H1 (cell line): Measurements from ENCODE around the gene EEF2K. TPM values are rescaled to one million over a fixed set of nuclear protein-coding genes. Genes with fewer than 3 reads are reported as not detected.

ENCODE experiments used
- CTCF ChIA-PET: fragments of 300-600 bp; sonication (Branson Sonifier 250); formaldehyde crosslinking; loops from one replicate; lab custom pipeline; 2021; ENCODE audit not compliant: partially characterized antibody; lab: Charles Lee
- POLR2A ChIA-PET: fragments of 300-600 bp; sonication (Branson Sonifier 250); formaldehyde crosslinking; loops from one replicate; lab custom pipeline; 2021; ENCODE audit warnings: inconsistent platforms; ENCODE audit not compliant: partially characterized antibody; lab: Charles Lee
- DNase-seq, 2 experiments: peaks; one replicate each; pipeline versions ENCODE4 v3.0.0 to v3.0.0-alpha.2; 2010 to 2022; ENCODE audit warnings: low spot score in 2 of 2, low read depth in 1 of 2, mixed read lengths in 1 of 2
- FAIRE-seq: peaks from 2 replicates; lab custom pipeline; 2011; peaks lifted over from hg19 to GRCh38; lab: Jason Lieb, UNC
- H2AFZ ChIP-seq: 2 replicates; pipeline ENCODE4 v1.8.1; 2012; ENCODE audit warnings: low read length, inconsistent platforms
- H2AK5ac ChIP-seq: 2 replicates; pipeline ENCODE4 v1.6.1; 2013; ENCODE audit warnings: low read depth, low read length
- H2BK120ac ChIP-seq: replicated peaks from 2 replicates; pipeline ENCODE3; 2013; ENCODE audit warnings: low read depth, low read length, inconsistent platforms
- H2BK12ac ChIP-seq: 2 replicates; pipeline ENCODE4 v1.6.1; 2013; ENCODE audit warnings: low read depth, low read length
- H2BK15ac ChIP-seq: 2 replicates; pipeline ENCODE4 v1.6.1; 2013; ENCODE audit warnings: low read length
- H2BK20ac ChIP-seq: 2 replicates; pipeline ENCODE4 v1.6.1; 2013; ENCODE audit warnings: low read length
- H2BK5ac ChIP-seq: 2 replicates; pipeline ENCODE4 v1.6.1; 2013; ENCODE audit warnings: low read depth, low read length
- H3K14ac ChIP-seq: 2 replicates; pipeline ENCODE4 v1.6.1; 2013; ENCODE audit warnings: inconsistent platforms; ENCODE audit not compliant: insufficient read length
- H3K18ac ChIP-seq: 2 replicates; pipeline ENCODE4 v1.6.1; 2013; ENCODE audit warnings: low read length; ENCODE audit errors: extremely low read depth
- H3K23ac ChIP-seq: 2 replicates; pipeline ENCODE4 v1.6.1; 2013; ENCODE audit warnings: inconsistent platforms; ENCODE audit not compliant: insufficient read length
- H3K23me2 ChIP-seq: 2 replicates; pipeline ENCODE4 v1.6.1; 2013; ENCODE audit warnings: low read depth, low read length
- H3K27ac ChIP-seq: 2 replicates; pipeline ENCODE4 v1.6.1; 2011; ENCODE audit warnings: low read depth, low read length, inconsistent platforms
- H3K27me3 ChIP-seq, 4 experiments: replicated peaks in 1 of 4; 1 replicate in 1 of 4; 2 replicates in 3 of 4; pipeline versions ENCODE4 v1.6.1 to v1.8.1; 2011 to 2013; ENCODE audit warnings: low read length in 3 of 4, mild to moderate bottlenecking in 3 of 4, inconsistent platforms in 2 of 4, mixed read lengths in 2 of 4, moderate library complexity in 1 of 4; ENCODE audit not compliant: control insufficient read depth in 3 of 4, insufficient read depth in 3 of 4; ENCODE audit errors: extremely low read depth in 1 of 4
- H3K36me3 ChIP-seq, 4 experiments: 2 replicates each; pipeline versions ENCODE4 v1.6.1 to v1.8.1; 2011 to 2013; ENCODE audit warnings: mild to moderate bottlenecking in 4 of 4, low read length in 3 of 4, moderate library complexity in 2 of 4, control low read depth in 1 of 4, inconsistent platforms in 1 of 4; ENCODE audit not compliant: insufficient read depth in 4 of 4, control insufficient read depth in 2 of 4
- H3K4ac ChIP-seq: replicated peaks from 2 replicates; pipeline ENCODE3; 2013; ENCODE audit warnings: low read length, low read depth, mixed read lengths, inconsistent platforms; ENCODE audit not compliant: insufficient read length
- H3K4me1 ChIP-seq, 4 experiments: replicated peaks in 1 of 4; 1 replicate in 1 of 4; 2 replicates in 3 of 4; pipeline versions ENCODE4 v1.6.1 to v1.8.1; 2011 to 2013; ENCODE audit warnings: low read length in 3 of 4, inconsistent platforms in 2 of 4, mixed read lengths in 1 of 4; ENCODE audit not compliant: insufficient read depth in 4 of 4, control insufficient read depth in 3 of 4
- H3K4me2 ChIP-seq, 2 experiments: 2 replicates each; pipeline versions ENCODE4 v1.6.1 to v1.8.1; 2011 to 2013; ENCODE audit warnings: low read depth in 2 of 2, low read length in 2 of 2, control low read depth in 1 of 2, inconsistent platforms in 1 of 2, mild to moderate bottlenecking in 1 of 2; ENCODE audit not compliant: insufficient read depth in 1 of 2
- H3K4me3 ChIP-seq, 4 experiments: fragments of 200-600, 300-600 bp in 1 of 4; sonication (generic), shearing (Covaris generic), sonication (Bioruptor Twin) in 1 of 4; 2 replicates each; pipeline versions ENCODE4 v1.5.1 to v1.8.1; 2011 to 2016; ENCODE audit warnings: low read length in 4 of 4, low read depth in 3 of 4, control low read depth in 2 of 4, inconsistent platforms in 2 of 4, mild to moderate bottlenecking in 2 of 4, mixed read lengths in 1 of 4, moderate library complexity in 1 of 4; ENCODE audit not compliant: insufficient read depth in 2 of 4; ENCODE audit errors: extremely low read depth in 1 of 4
- H3K56ac ChIP-seq: replicated peaks from 2 replicates; pipeline ENCODE3; 2013; ENCODE audit warnings: low read depth, mild to moderate bottlenecking, mixed read lengths, low read length, inconsistent platforms; ENCODE audit not compliant: insufficient read length
- H3K79me1 ChIP-seq: 2 replicates; pipeline ENCODE4 v1.6.1; 2013; ENCODE audit warnings: low read depth, low read length, control low read depth
- H3K79me2 ChIP-seq, 2 experiments: 2 replicates each; pipeline versions ENCODE4 v1.6.1 to v1.8.1; 2012 to 2013; ENCODE audit warnings: low read length in 2 of 2, mild to moderate bottlenecking in 2 of 2, inconsistent platforms in 1 of 2; ENCODE audit not compliant: insufficient read depth in 2 of 2, control insufficient read depth in 1 of 2
- H3K9ac ChIP-seq, 4 experiments: replicated peaks in 1 of 4; 1 replicate in 1 of 4; 2 replicates in 3 of 4; pipeline versions ENCODE4 v1.6.1 to v1.8.1; 2011 to 2013; ENCODE audit warnings: low read depth in 3 of 4, low read length in 3 of 4, control low read depth in 2 of 4, mild to moderate bottlenecking in 2 of 4, moderate library complexity in 2 of 4, inconsistent platforms in 1 of 4; ENCODE audit errors: extremely low read depth in 1 of 4
- H3K9me3 ChIP-seq, 2 experiments: 2 replicates each; pipeline versions ENCODE4 v1.6.1 to v1.8.1; 2012 to 2013; ENCODE audit warnings: mild to moderate bottlenecking in 2 of 2, moderate library complexity in 2 of 2, control low read depth in 1 of 2, inconsistent platforms in 1 of 2, low read depth in 1 of 2, low read length in 1 of 2, mixed read lengths in 1 of 2; ENCODE audit not compliant: insufficient read depth in 2 of 2
- H4K20me1 ChIP-seq, 2 experiments: replicated peaks in 1 of 2; 2 replicates each; pipeline versions ENCODE3 to v1.8.1; 2011 to 2013; ENCODE audit warnings: inconsistent platforms in 2 of 2, low read length in 2 of 2, mild to moderate bottlenecking in 1 of 2; ENCODE audit not compliant: insufficient read depth in 2 of 2, control insufficient read depth in 1 of 2
- H4K5ac ChIP-seq: 2 replicates; pipeline ENCODE4 v1.6.1; 2013; ENCODE audit warnings: low read length, low read depth, mixed read lengths, inconsistent platforms; ENCODE audit not compliant: insufficient read length
- H4K8ac ChIP-seq: 2 replicates; pipeline ENCODE4 v1.8.0; 2013; ENCODE audit warnings: mild to moderate bottlenecking, moderate library complexity, low read length, inconsistent platforms; ENCODE audit not compliant: insufficient read depth; ENCODE audit errors: extremely low read depth
- H4K91ac ChIP-seq: replicated peaks from 2 replicates; pipeline ENCODE3; 2013; ENCODE audit warnings: low read length, mixed read lengths, inconsistent platforms; ENCODE audit not compliant: insufficient read length
- CEBPB ChIP-seq: IDR thresholded peaks from 2 replicates; pipeline ENCODE4 v1.6.1; 2012; ENCODE audit warnings: low read depth, low read length
- SP4 ChIP-seq: IDR thresholded peaks from 2 replicates; pipeline ENCODE4 v1.6.1; 2012; ENCODE audit warnings: low read length, inconsistent platforms
- WGBS, 2 experiments: shearing (Covaris generic) in 1 of 2; methylation state at CpG; one replicate each; pipeline versions ENCODE4 v1.1.6 to v1.1.7; 2013 to 2015; ENCODE audit warnings: low lambda C conversion rate in 2 of 2, mixed read lengths in 2 of 2, inconsistent platforms in 1 of 2, low coverage in 1 of 2, missing lambda C conversion rate in 1 of 2; ENCODE audit not compliant: insufficient replicate concordance in 2 of 2, insufficient coverage in 1 of 2, insufficient read length in 1 of 2; ENCODE audit errors: extremely low coverage in 1 of 2, missing lambda C conversion rate in 1 of 2; 5-methylcytosine and 5-hydroxymethylcytosine counted together
- polyA plus RNA-seq, 7 experiments: library from polyadenylated mRNA; depleted of rRNA in 3 of 7; stranded (reverse) in 5 of 7; unstranded in 2 of 7; fragments of >200 nt in 5 of 7; fragments of 200-250 nt in 2 of 7; gene quantifications; 1 replicate in 5 of 7; 2 replicates in 1 of 7; 4 replicates in 1 of 7; pipeline versions ENCODE4 v1.2.1 to v1.2.3, GENCODE V29; 2011 to 2013; ENCODE audit warnings: missing spikeins in 2 of 7, mixed read lengths in 2 of 7
- total RNA-seq: library from RNA; stranded (reverse); fragmentation: NEBNext Ultra II Directional; extraction: Animal tissue kit (Norgen Biotek cat#: 25700); gene quantifications from 2 replicates; pipeline ENCODE4 v1.2.1, GENCODE V29; 2021

EEF2K gene
- total and polyA plus RNA-seq, 2 of the 8 experiments (the other 6 are each of a cell fraction or from before 2014, with no cell fraction given): 14.9 to 30.2 TPM

- Histone ChIP-seq H3K4me2 (no peak overlapping the region), H3K23ac (no peak overlapping the region), H3K4ac (no peak overlapping the region), H3K9ac (no peak overlapping the region; a peak in 1 of 7 replicates), H2BK15ac (no peak overlapping the region), H2BK12ac (no peak overlapping the region), H4K5ac (no peak overlapping the region), H3K14ac (no peak overlapping the region), H4K20me1 (no peaks in the 10 kb centered on the region), H3K27ac (no peak overlapping the region), H2AK5ac (no peak overlapping the region), H3K23me2 (no peaks in the 10 kb centered on the region), H3K79me1 (no peaks in the 10 kb centered on the region), H3K4me3 (no peak overlapping the region), H3K79me2 (no peaks in the 10 kb centered on the region), H3K4me1 (no peaks in the 10 kb centered on the region; a peak in 3 of 7 replicates), H4K91ac (no peak overlapping the region), H3K9me3 (no peaks in the 10 kb centered on the region; a peak in 1 of 4 replicates), H2BK120ac (no peak overlapping the region), H3K18ac (no peak overlapping the region), H4K8ac (no peak overlapping the region), H3K27me3 (no peaks in the 10 kb centered on the region), H2BK20ac (no peak overlapping the region), H3K56ac (no peak overlapping the region), H3K36me3 (peaks cover 0 to 18% (median 6%) of the 10 kb centered on the region in 4 experiments; a peak in 4 of 8 replicates), H2AFZ (no peak overlapping the region), H2BK5ac (no peak overlapping the region)
- ChIA-PET POLR2A (no interaction called here), CTCF (interaction anchor here (1.9 kb wide), 1 partner anchor 16 kb away, joined by 8 read pairs; no protein-coding TSS in a partner anchor)
- WGBS, 2 experiments: 95% methylated on average over 9 of the region's 9 CpGs; no CpG with 5 or more reads in 1 of the 2 experiments
- TF ChIP-seq SP4 (no peak), CEBPB (peak; percentile 81)
- DNase-seq (no peak), FAIRE-seq (no peak)
Observed at GRCh38 chr16:22284637-22285036, 78.6 kb downstream of the EEF2K start.
